Gastrocnemius medialis (tissue), 4 donors: ENCODE data around the gene ART4.

Source experiments
- POLR2A ChIP-seq, 2 donors: fragments of 450-650 bp; IDR thresholded peaks; one replicate each; pipeline ENCODE4 v1.6.1; 2017; ENCODE audit warnings: antibody characterized with exemption in 2 of 2, mild to moderate bottlenecking in 2 of 2, moderate library complexity in 2 of 2
- TF ChIP-seq, protein P1 (sequence below), 5 experiments: fragments of 450-650 bp in 3 of 5; fragments of 200-600 bp in 2 of 5; sonication (generic) in 2 of 5; IDR thresholded peaks in 4 of 5; conservative IDR thresholded peaks in 1 of 5; 1 replicate in 4 of 5; 2 replicates in 1 of 5; pipeline ENCODE4 v1.5.1; 2016 to 2019; ENCODE audit warnings: antibody characterized with exemption in 5 of 5, mild to moderate bottlenecking in 3 of 5, moderate library complexity in 3 of 5

DNA sequence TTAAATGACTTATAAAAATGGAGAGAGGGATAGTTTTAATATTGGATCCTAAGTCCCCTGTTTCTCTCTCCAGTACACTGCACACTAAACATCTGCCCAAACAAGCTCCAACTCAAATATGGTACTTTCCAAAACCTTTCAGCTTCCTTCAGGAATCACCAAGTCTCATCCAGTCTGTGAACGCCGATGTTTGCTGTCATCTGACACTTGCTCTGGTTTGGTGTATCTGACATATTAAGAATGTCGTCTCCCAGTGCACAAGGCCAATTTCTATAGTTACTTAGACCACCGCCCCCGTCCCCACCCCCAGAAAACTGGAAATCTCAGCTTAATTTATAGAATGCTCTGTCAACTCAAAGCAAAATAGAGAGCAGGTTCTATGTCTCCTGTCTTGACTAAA is 47.4 kb upstream of the ART4 start:
- TF ChIP-seq, protein P1, sequence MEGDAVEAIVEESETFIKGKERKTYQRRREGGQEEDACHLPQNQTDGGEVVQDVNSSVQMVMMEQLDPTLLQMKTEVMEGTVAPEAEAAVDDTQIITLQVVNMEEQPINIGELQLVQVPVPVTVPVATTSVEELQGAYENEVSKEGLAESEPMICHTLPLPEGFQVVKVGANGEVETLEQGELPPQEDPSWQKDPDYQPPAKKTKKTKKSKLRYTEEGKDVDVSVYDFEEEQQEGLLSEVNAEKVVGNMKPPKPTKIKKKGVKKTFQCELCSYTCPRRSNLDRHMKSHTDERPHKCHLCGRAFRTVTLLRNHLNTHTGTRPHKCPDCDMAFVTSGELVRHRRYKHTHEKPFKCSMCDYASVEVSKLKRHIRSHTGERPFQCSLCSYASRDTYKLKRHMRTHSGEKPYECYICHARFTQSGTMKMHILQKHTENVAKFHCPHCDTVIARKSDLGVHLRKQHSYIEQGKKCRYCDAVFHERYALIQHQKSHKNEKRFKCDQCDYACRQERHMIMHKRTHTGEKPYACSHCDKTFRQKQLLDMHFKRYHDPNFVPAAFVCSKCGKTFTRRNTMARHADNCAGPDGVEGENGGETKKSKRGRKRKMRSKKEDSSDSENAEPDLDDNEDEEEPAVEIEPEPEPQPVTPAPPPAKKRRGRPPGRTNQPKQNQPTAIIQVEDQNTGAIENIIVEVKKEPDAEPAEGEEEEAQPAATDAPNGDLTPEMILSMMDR (IDR thresholded peaks at IDR 0.05 in 4 of 5, conservative IDR thresholded peaks at IDR 0.05 in 1 of 5): no peak
- TF ChIP-seq POLR2A (IDR thresholded peaks at IDR 0.05): no peak
